HG03432 (cell line): Measurements from ENCODE around the gene NR3C2.
"Not testable (repeated sequence)": the region's sequence is repeated elsewhere in the genome, so short reads cannot be mapped to it uniquely, and the experiment has no call there.

Experiments used
- ATAC-seq: cut with Tn5 transposase; IDR thresholded peaks from one replicate; pipeline ENCODE4 v1.9.1; 2021; ENCODE audit warnings: mild to moderate bottlenecking, moderate library complexity; ENCODE audit not compliant: unreplicated experiment

Gene NR3C2

DNA sequence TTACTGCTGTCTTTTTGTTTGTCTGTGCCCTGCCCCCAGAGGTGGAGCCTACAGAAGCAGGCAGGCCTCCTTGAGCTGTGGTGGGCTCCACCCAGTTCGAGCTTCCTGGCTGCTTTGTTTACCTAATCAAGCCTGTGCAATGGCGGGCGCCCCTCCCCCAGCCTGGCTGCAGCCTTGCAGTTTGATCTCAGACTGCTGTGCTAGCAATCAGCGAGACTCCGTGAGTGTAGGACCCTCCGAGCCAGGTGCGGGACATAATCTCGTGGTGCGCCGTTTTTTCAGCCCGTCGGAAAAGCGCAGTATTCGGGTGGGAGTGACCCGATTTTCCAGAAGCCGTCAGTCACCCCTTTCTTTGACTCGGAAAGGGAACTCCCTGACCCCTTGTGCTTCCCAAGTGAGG is 118.9 kb downstream of the NR3C2 start:
- ATAC-seq = not testable (repeated sequence)

GRCh38 chr4:148315049-148315448 is 127.2 kb downstream of the NR3C2 start:
- no peak for ATAC-seq

DNA sequence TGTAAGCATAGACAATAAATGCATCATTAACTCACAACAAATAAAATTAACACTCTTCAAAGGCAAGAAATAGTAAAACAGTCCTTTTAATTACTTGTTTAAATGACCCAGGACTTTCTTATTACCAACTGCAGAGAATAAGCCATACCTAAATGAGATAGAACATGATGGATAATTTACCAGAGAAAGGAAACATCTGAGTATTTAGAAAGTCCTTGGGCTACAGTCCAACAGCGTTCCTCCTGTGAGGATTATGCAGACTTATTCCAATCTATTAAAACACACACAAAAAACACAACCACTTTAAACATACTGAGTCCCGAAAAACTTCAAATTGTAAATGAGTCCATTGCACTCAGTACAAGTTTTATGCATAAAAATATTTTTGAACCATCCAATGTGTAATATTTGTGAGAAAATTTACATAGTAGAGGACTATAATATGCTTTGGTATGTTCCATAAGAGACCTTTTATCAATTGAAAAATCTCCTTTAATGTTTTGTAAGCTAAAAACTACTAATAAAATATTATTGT is 129.2 kb downstream of the NR3C2 start:
- no peak for ATAC-seq

DNA sequence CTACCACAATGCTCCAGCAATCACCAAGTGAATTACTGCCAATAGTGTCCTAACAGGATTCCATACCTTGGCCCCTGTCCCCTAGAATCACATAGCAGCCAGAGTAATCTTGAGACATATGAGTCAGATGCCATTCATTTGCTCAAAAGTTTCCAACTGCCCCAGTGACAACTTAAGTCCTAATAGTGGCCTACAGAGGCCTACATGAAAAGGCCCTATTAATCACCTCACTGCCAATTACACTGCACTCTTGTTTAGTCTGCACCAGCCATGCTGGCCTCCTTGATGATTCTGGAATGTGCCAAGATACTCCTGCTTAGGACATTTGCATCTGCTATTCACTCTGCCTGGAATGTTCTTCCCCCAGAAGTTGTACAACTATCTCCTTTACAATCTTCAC is 130.7 kb downstream of the NR3C2 start:
- no peak for ATAC-seq

- no peak for ATAC-seq
These were observed 131.5 kb downstream of the NR3C2 start for GRCh38 chr4:148310756-148311155.

DNA sequence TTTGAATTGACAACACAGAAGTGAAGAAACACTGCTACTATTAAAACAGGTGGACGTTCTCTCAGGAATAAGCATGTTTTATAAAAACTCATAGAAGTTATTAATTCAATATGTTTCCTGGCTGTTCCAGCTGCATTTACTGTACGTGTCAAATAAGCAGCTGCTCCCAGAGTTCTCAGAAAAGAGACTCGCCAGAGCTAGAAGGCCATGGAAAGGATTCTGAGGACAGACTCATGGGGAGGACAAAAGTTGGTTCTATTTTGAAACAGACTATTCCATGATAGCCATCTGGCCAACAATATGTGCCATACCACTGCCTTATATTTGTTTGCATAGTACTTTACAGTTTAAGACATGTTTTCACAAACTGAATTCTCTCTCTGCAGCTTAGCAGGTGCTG is 136.5 kb downstream of the NR3C2 start:
- ATAC-seq = no peak

DNA sequence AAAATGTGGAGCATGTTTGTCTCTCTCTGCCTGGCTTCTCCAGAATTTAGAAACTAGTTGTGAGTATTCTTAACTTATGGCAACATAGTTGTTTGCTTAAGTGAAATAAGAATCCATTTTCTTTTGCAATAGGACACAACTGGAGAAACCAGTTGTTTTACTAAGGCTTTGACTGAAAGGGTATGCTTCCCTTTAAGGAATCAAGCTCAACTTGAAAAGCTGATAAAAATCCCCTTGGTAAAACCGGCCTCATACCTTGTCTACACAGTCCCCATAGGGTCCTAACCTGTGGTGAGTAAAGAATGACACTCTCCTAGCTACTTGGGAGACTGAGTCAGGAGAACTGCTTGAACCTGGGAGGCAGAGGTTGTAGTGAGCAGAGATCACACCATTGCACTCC is 139.8 kb downstream of the NR3C2 start:
- no peak for ATAC-seq

GRCh38 chr4:148300877-148301276 is 141.3 kb downstream of the NR3C2 start:
- no peak for ATAC-seq

GRCh38 chr4:148299337-148299736 is 142.9 kb downstream of the NR3C2 start:
- ATAC-seq = no peak

- no peak for ATAC-seq
These were observed 145.7 kb downstream of the NR3C2 start for GRCh38 chr4:148296498-148296897.

DNA sequence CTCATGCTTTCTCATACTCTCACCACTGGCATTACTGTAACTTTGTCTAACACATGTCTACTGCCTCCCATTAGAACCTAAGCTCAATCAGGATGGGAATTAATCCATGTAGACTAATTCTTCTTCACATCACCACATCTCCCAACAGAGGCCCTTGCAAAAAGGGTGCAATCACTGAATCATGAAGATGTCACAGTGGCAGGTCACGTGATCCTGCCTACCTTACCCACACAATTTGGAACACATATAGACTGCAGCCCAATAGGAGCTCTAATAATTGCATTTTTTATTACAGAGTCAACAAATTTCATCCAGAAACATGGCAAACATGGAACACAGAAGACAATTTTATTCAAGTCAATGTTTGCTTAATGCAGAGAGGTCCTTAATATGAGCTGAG is 146.6 kb downstream of the NR3C2 start:
- no peak for ATAC-seq

GRCh38 chr4:148293571-148293970 is 148.6 kb downstream of the NR3C2 start:
- no peak for ATAC-seq

DNA sequence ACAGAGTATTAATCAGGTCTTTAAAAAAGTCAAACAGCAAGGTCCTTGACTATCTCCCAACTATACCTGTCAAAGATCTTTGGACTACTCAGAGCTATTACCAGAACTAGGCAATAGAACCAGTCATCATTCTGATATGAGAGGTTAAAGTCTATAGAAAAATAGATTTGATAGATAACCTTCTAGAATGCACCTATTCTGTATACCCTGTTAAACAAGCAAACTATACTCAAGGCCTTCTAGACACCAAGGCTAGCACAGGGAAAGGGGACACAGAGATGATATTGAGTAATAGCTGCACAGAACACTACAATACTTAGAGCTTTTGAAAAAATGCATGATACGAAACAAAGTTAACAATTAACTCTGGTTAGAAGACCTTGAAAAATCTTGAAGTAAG is 149.5 kb downstream of the NR3C2 start:
- no peak for ATAC-seq

DNA sequence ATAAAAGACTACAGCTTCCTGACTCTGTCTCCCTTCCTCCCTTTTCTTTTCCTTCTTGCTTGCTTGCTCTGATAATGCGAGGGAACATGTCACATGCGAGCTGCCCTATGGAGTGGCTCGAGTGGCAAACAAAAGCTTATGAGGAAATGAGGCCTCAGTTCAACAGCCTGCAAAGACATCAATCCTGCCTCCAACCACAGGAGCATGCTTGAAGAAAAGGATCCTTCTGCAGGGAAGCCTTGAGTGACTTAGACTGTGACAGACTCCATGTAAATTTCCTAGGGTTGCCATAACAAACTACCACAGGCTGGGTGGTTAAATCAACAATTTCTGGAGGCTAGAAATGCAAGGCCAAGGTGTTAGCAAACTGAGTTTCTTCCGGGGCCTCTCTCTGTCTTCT is 152.5 kb downstream of the NR3C2 start:
- ATAC-seq = no peak

DNA sequence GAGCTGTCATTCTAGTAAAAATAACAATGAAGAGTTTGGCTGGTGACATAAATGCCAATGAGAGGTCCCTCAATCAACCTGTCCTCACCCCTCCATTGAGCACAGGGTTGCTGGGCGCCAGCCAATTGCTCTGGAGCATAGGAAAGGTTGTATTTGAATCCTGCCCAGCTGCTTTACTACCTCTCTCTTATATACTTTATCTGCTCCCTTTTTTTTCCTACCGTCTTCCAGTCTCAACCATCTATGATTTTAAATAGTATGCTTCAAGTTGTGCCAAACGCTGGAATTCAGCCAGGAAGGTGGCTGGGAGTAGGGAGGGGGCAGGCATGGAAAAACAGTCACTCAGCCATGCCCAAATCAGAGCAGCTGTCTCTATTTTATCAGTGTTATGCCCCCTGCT is 153.8 kb downstream of the NR3C2 start:
- ATAC-seq = no peak

DNA sequence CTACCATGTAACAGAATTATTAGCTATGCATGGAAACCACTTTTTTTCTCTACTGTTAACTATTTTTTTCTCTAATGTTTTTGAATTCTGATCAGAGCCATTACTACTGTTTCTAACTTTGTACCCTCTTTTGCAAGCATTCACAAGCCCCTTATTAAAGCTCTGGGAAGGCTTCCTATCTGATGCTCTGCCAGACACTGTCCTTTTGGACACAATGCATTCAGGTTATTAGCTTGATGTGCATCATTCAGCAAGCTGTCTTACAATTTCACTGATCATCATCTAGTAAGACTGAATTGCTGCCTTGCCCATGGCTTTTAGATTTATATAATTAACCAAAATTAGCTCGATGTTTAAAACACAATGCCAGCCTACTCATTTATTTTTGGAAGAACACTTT is 155.1 kb downstream of the NR3C2 start:
- no peak for ATAC-seq

- ATAC-seq = no peak
These were observed 156.2 kb downstream of the NR3C2 start for GRCh38 chr4:148286012-148286411.

- ATAC-seq = no peak
These were observed 158.5 kb downstream of the NR3C2 start for GRCh38 chr4:148283665-148284064.

GRCh38 chr4:148278310-148278709 is 163.9 kb downstream of the NR3C2 start:
- no peak for ATAC-seq

- no peak for ATAC-seq
These were observed 166.9 kb downstream of the NR3C2 start for GRCh38 chr4:148275266-148275665.

DNA sequence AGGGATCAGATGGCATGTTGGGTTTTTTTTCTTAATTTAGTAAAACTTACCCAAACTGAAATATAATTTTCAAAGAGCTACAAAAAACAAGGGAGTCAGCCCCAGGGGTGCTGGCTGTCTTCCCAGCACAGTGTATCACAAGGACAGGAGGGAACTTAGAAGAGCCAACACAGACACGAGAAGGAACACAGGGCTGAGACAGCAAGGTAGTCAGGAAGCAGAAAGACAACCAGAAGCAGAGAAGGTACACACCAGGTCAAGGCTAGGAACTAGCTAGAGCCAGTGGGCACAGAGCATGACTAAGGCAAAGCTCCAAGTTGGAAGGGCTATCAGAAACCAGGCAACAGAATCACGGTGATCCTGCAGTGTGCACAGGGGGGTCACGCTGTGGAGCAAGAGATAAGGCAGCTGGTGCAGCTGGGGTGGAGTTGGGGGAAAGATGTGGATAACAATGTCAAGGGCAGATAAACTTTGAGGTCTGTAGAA is 168.7 kb downstream of the NR3C2 start:
- no peak for ATAC-seq

DNA sequence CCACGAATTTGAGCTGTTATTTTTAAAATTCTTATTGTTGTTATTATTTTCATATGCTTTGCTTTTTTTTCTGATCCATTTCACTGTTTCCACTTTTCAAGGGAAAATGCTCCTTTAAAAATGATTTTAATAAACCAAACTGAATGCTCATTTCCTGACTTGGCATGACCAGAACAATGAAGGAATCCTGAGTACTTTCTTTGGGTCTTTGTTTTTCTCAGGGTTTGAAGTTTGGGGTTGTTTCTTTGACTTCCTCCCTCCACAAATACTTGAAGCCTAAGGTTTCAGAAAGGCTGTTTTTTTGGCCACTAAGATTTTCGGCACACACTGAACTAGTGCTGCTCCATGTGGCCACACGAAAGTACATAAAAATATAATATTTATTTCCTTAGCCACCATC is 171.0 kb downstream of the NR3C2 start:
- no peak for ATAC-seq

DNA sequence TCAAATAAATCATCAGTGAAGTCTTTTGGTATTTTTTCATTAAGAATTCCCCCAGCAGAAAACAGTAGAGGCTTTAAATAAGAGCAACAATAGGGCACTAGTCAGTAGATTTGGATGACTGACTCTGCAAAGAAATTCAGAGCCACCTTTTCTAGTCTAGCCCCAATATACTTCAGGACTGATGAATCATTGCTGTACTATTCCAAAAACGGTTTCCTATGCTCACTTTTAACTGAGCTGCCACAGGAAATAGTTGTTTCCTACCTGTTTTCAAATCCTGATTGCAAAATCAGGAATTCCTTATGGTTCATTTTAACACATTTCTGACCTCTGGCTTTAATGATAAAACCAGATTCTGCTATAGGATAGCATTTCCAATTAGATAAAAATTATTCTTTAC is 171.6 kb downstream of the NR3C2 start:
- no peak for ATAC-seq

- no peak for ATAC-seq
These were observed 173.4 kb downstream of the NR3C2 start for GRCh38 chr4:148268835-148269234.
